ENCODE data around the gene BAZ2B. TPM values are rescaled to one million over a fixed set of nuclear protein-coding genes. Genes with fewer than 3 reads are reported as not detected.

Gene BAZ2B
- total RNA-seq, 2 experiments from 2014 or later: 3.7 to 11.8 TPM

DNA sequence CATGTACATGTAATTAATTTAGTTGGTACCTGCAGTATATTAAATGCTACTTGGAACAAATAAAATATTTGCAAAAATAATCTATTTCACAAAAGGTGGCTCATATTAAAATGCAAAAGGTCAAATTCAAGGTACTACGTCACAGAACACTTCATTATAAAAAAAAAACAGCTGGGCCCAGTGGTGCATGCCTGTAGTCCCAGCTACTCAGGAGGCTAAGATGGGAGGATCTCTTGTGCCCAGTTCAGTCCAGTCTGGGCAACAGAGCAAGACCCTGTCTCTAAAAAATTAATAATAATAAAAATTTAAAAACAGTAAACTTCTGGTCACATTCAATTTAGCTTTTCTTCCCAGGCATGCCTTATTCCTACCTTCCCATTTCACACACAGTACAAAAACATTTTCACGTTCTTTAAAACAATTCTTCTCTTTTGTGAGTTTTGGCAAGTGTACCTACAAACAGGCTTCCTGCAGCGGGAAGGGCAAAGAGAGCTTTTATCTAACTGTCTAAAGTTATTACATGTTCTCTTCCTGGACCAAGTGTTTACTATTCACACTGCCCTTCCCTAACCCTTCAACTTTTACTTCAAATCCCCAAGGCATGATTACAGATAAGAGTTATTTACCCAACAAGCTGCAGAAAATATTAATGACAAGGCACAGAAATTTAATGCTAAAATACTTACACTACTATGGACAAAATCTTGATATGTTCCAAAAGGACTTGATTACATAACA, 10.7 kb downstream of the BAZ2B start:
- ChIA-PET POLR2A (interaction anchor here (0.6 to 1.0 kb wide), 2 partner anchors 8 to 350 kb away, joined by 3 read pairs; no protein-coding TSS in a partner anchor), CTCF (ENCODE audit: unreplicated experiment) (no interaction called here)
- no peak overlapping the region for H3K27ac ChIP-seq (ENCODE audit: low read depth, low read length, poor library complexity, severe bottlenecking)
- DNase-seq (ENCODE audit: low spot score): no peak
- H2AFZ ChIP-seq (ENCODE audit: low read length): no peak overlapping the region
- H3K9me3 ChIP-seq (ENCODE audit: low read length): no peaks in the 10 kb centered on the region
- BruUV-seq (replicated peaks): no TSS peak
- no peak overlapping the region for H3K4me2 ChIP-seq (ENCODE audit: low read length)
- TF ChIP-seq EZH2phosphoT487 (IDR thresholded peaks at IDR 0.05; ENCODE audit: borderline replicate concordance, low read depth, low read length): no peak
- TF ChIP-seq, protein P1, sequence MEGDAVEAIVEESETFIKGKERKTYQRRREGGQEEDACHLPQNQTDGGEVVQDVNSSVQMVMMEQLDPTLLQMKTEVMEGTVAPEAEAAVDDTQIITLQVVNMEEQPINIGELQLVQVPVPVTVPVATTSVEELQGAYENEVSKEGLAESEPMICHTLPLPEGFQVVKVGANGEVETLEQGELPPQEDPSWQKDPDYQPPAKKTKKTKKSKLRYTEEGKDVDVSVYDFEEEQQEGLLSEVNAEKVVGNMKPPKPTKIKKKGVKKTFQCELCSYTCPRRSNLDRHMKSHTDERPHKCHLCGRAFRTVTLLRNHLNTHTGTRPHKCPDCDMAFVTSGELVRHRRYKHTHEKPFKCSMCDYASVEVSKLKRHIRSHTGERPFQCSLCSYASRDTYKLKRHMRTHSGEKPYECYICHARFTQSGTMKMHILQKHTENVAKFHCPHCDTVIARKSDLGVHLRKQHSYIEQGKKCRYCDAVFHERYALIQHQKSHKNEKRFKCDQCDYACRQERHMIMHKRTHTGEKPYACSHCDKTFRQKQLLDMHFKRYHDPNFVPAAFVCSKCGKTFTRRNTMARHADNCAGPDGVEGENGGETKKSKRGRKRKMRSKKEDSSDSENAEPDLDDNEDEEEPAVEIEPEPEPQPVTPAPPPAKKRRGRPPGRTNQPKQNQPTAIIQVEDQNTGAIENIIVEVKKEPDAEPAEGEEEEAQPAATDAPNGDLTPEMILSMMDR (conservative IDR thresholded peaks at IDR 0.05; ENCODE audit: low read length): no peak
- no peaks in the 10 kb centered on the region for H3K4me1 ChIP-seq (ENCODE audit: insufficient read depth, low read length, poor library complexity, severe bottlenecking)
- no peaks in the 10 kb centered on the region for H4K20me1 ChIP-seq (ENCODE audit: insufficient read depth, low read length)
- H3K4me3 ChIP-seq (ENCODE audit: low read depth, low read length, poor library complexity, severe bottlenecking): no peak overlapping the region
- intact Hi-C loops (cut with micrococcal nuclease; ENCODE audit: unreplicated experiment): no loop called here
- H3K79me2 ChIP-seq (ENCODE audit: insufficient read depth, low read depth, low read length): no peaks in the 10 kb centered on the region
- H3K9me2 ChIP-seq (ENCODE audit: insufficient read depth, low read length): no peaks in the 10 kb centered on the region
- no peaks in the 10 kb centered on the region for H3K36me3 ChIP-seq (ENCODE audit: insufficient read depth, low read length)

GRCh38 chr2:159604159-159604558, 12.2 kb downstream of the BAZ2B start:
- CTCF ChIA-PET (ENCODE audit: unreplicated experiment): no interaction called here
- BruUV-seq (replicated peaks): no TSS peak

More at GRCh38 chr2:159604159-159604558, 12.2 kb downstream of the BAZ2B start:
- intact Hi-C loops (cut with micrococcal nuclease; ENCODE audit: unreplicated experiment): no loop called here
- no peak for DNase-seq (ENCODE audit: low spot score)
- H3K79me2 ChIP-seq (ENCODE audit: insufficient read depth, low read depth, low read length): no peaks in the 10 kb centered on the region
- no peaks in the 10 kb centered on the region for H3K4me1 ChIP-seq (ENCODE audit: insufficient read depth, low read length, poor library complexity, severe bottlenecking)
- H3K36me3 ChIP-seq (ENCODE audit: insufficient read depth, low read length): no peaks in the 10 kb centered on the region
- no peak for TF ChIP-seq EZH2phosphoT487 (IDR thresholded peaks at IDR 0.05; ENCODE audit: borderline replicate concordance, low read depth, low read length)
- TF ChIP-seq, protein P1 (conservative IDR thresholded peaks at IDR 0.05; ENCODE audit: low read length): no peak
- H3K9me3 ChIP-seq (ENCODE audit: low read length): no peaks in the 10 kb centered on the region
- no peak overlapping the region for H3K4me2 ChIP-seq (ENCODE audit: low read length)
- no peaks in the 10 kb centered on the region for H4K20me1 ChIP-seq (ENCODE audit: insufficient read depth, low read length)
- H3K9me2 ChIP-seq (ENCODE audit: insufficient read depth, low read length): no peaks in the 10 kb centered on the region
- H2AFZ ChIP-seq (ENCODE audit: low read length): no peak overlapping the region
- POLR2A ChIA-PET: interaction anchor here (0.6 to 1.6 kb wide), 5 partner anchors 9 to 183 kb away, joined by 3 to 5 read pairs (median 4); no protein-coding TSS in a partner anchor
- H3K27ac ChIP-seq (ENCODE audit: low read depth, low read length, poor library complexity, severe bottlenecking): no peak overlapping the region
- H3K4me3 ChIP-seq (ENCODE audit: low read depth, low read length, poor library complexity, severe bottlenecking): no peak overlapping the region
